ENCODE results near the gene CHRNA1.

GRCh38 chr2:174788291-174788929, 24.1 kb upstream of the CHRNA1 start:
- TF ChIP-seq EP300 (IDR thresholded peaks at IDR 0.05; ENCODE audit: low read depth), result no peak
- no peak for TF ChIP-seq POLR2A (IDR thresholded peaks at IDR 0.05)
